GM23338 (cell line): ENCODE results near the gene EPAS1. TPM values are rescaled to one million over a fixed set of nuclear protein-coding genes. Genes with fewer than 3 reads are reported as not detected.

Experiments
- ATAC-seq: fragments of 200-7000 bp; cut with Tn5 transposase; 3 replicates; pipeline ENCODE4 v1.9.1; 2020
- DNase-seq: peaks from one replicate; pipeline ENCODE4 v3.0.0-alpha.2; 2015; ENCODE audit warnings: low spot score
- H2AFZ ChIP-seq: fragments of 200-600 bp; sonication (generic); 2 replicates; pipeline ENCODE4 v1.8.0; 2016; ENCODE audit warnings: antibody characterized with exemption, mild to moderate bottlenecking, moderate library complexity
- H3F3A ChIP-seq: fragments of 200-600 bp; sonication (generic); replicated peaks from 2 replicates; pipeline ENCODE4 v1.8.0; 2017; ENCODE audit warnings: antibody characterized with exemption, mixed run types, low read depth
- H3K27ac ChIP-seq: fragments of 200-600 bp; sonication (generic); 2 replicates; pipeline ENCODE4 v1.6.1; 2016; ENCODE audit warnings: low read depth
- H3K27me3 ChIP-seq: fragments of 200-600 bp; sonication (generic); 2 replicates; pipeline ENCODE4 v1.8.0; 2016; ENCODE audit warnings: mild to moderate bottlenecking, mixed run types, moderate library complexity; ENCODE audit not compliant: insufficient read depth
- H3K36me3 ChIP-seq: fragments of 200-600 bp; sonication (generic); 2 replicates; pipeline ENCODE4 v1.8.0; 2016; ENCODE audit warnings: mild to moderate bottlenecking; ENCODE audit not compliant: insufficient read depth
- H3K4me1 ChIP-seq: fragments of 200-600 bp; sonication (generic); 2 replicates; pipeline ENCODE4 v1.8.0; 2016; ENCODE audit warnings: mild to moderate bottlenecking, moderate library complexity; ENCODE audit not compliant: insufficient read depth
- H3K4me2 ChIP-seq: fragments of 200-600 bp; sonication (generic); 2 replicates; pipeline ENCODE4 v1.7.1; 2017; ENCODE audit warnings: mixed run types
- H3K4me3 ChIP-seq: fragments of 200-600 bp; sonication (generic); 2 replicates; pipeline ENCODE4 v1.6.1; 2016; ENCODE audit warnings: mixed run types
- H3K79me2 ChIP-seq: fragments of 200-600 bp; sonication (generic); replicated peaks from 2 replicates; pipeline ENCODE4 v1.8.0; 2017; ENCODE audit warnings: mild to moderate bottlenecking; ENCODE audit not compliant: insufficient read depth
- H3K9me2 ChIP-seq: fragments of 200-600 bp; sonication (generic); 2 replicates; pipeline ENCODE4 v1.8.0; 2017; ENCODE audit not compliant: insufficient read depth
- H4K20me1 ChIP-seq: fragments of 200-600 bp; sonication (generic); replicated peaks from 2 replicates; pipeline ENCODE4 v1.8.0; 2017; ENCODE audit warnings: mild to moderate bottlenecking; ENCODE audit not compliant: insufficient read depth
- H3K27ac Mint-ChIP-seq: 2 replicates; pipeline ENCODE4 v1.8.0; 2020; ENCODE audit warnings: inconsistent platforms, mild to moderate bottlenecking, moderate library complexity, mixed read lengths
- H3K27me3 Mint-ChIP-seq: 3 replicates; pipeline ENCODE4 v1.8.0; 2022; ENCODE audit warnings: low read depth, mild to moderate bottlenecking, moderate library complexity, mixed read lengths, inconsistent platforms; ENCODE audit not compliant: insufficient read depth, poor library complexity
- H3K36me3 Mint-ChIP-seq: 3 replicates; pipeline ENCODE4 v1.8.0; 2021; ENCODE audit warnings: low read depth, mild to moderate bottlenecking, inconsistent platforms, moderate library complexity, mixed read lengths
- H3K4me1 Mint-ChIP-seq: 3 replicates; pipeline ENCODE4 v1.8.0; 2020; ENCODE audit warnings: mild to moderate bottlenecking, inconsistent platforms, mixed read lengths
- H3K4me3 Mint-ChIP-seq: 3 replicates; pipeline ENCODE4 v1.8.0; 2021; ENCODE audit warnings: moderate library complexity, mild to moderate bottlenecking, inconsistent platforms, mixed read lengths
- H3K9me3 Mint-ChIP-seq: 3 replicates; pipeline ENCODE4 v1.8.0; 2020; ENCODE audit warnings: moderate library complexity, mild to moderate bottlenecking, inconsistent platforms, mixed read lengths
- CREB1 ChIP-seq: fragments of 250-450 bp; sonication (Bioruptor Pico); IDR thresholded peaks from 2 replicates; pipeline ENCODE4 v1.5.0; 2020; ENCODE audit warnings: low read depth, mild to moderate bottlenecking, moderate library complexity
- CTCF ChIP-seq, 2 experiments: fragments of 200-600 bp in 1 of 2; sonication (generic) in 1 of 2; conservative IDR thresholded peaks; 2 replicates each; pipeline versions ENCODE4 v1.5.1 to v1.6.1; 2016 to 2017; ENCODE audit warnings: antibody characterized with exemption in 2 of 2, low read depth in 2 of 2, mild to moderate bottlenecking in 2 of 2, moderate library complexity in 1 of 2
- EZH2 ChIP-seq: fragments of 200-600 bp; sonication (generic); IDR thresholded peaks from one replicate; pipeline ENCODE4 v1.8.0; 2017; ENCODE audit warnings: antibody characterized with exemption, mild to moderate bottlenecking, low read depth; ENCODE audit not compliant: unreplicated experiment
- EZH2phosphoT487 ChIP-seq: fragments of 200-600 bp; sonication (generic); IDR thresholded peaks from one replicate; pipeline ENCODE4 v1.8.1; 2018; ENCODE audit warnings: antibody characterized with exemption; ENCODE audit not compliant: unreplicated experiment
- JUNB ChIP-seq: IDR thresholded peaks from one replicate; pipeline ENCODE4 v1.6.1; 2016; ENCODE audit warnings: antibody characterized with exemption; ENCODE audit not compliant: unreplicated experiment
- NANOG ChIP-seq: IDR thresholded peaks from 2 replicates; pipeline ENCODE4 v1.6.1; 2016; ENCODE audit warnings: antibody characterized with exemption, borderline replicate concordance
- POLR2AphosphoS5 ChIP-seq: IDR thresholded peaks from 2 replicates; pipeline ENCODE4 v1.6.1; 2016; ENCODE audit warnings: antibody characterized with exemption, low read depth
- REST ChIP-seq: IDR thresholded peaks from one replicate; pipeline ENCODE4 v1.6.1; 2018; ENCODE audit warnings: antibody characterized with exemption; ENCODE audit not compliant: unreplicated experiment
- STAT1 ChIP-seq: IDR thresholded peaks from one replicate; pipeline ENCODE4 v1.6.1; 2016; ENCODE audit warnings: antibody characterized with exemption; ENCODE audit not compliant: unreplicated experiment
- ZNF114 ChIP-seq: fragments of 250-450 bp; sonication (Bioruptor Pico); IDR thresholded peaks from 2 replicates; pipeline ENCODE4 v1.5.0; 2020; ENCODE audit warnings: mild to moderate bottlenecking, moderate library complexity
- ZNF331 ChIP-seq: fragments of 250-450 bp; sonication (Bioruptor Pico); IDR thresholded peaks from 2 replicates; pipeline ENCODE4 v1.5.0; 2020; ENCODE audit warnings: low read depth, mild to moderate bottlenecking, moderate library complexity
- ZNF462 ChIP-seq: fragments of 250-450 bp; sonication (Bioruptor Pico); IDR thresholded peaks from 2 replicates; pipeline ENCODE4 v1.5.0; 2020; ENCODE audit warnings: mild to moderate bottlenecking, moderate library complexity
- polyA plus RNA-seq: library from polyadenylated mRNA; unstranded; fragments of >200 nt; fragmentation: Nextera tagmentation; extraction: Ambion mirVana; gene quantifications from 2 replicates; pipeline ENCODE4 v1.2.1, GENCODE V29; 2016
- total RNA-seq: library from RNA; depleted of rRNA; stranded (reverse); fragments of >200 nt; shearing (Covaris generic); gene quantifications from 2 replicates; pipeline ENCODE4 v1.2.3, GENCODE V29; 2014
- TF ChIP-seq, protein P1 (sequence below): IDR thresholded peaks from 2 replicates; pipeline ENCODE4 v1.6.1; 2016; ENCODE audit warnings: antibody characterized with exemption

EPAS1 gene
- total and polyA plus RNA-seq, 2 experiments from 2014 or later: 0.68 to 5.4 TPM

GRCh38 chr2:46313063-46313462 is 15.9 kb downstream of the EPAS1 start:
- Histone ChIP-seq H3K36me3 (no peaks in the 10 kb centered on the region), H4K20me1 (no peaks in the 10 kb centered on the region), H2AFZ (no peak overlapping the region), H3K79me2 (no peaks in the 10 kb centered on the region), H3F3A (no peaks in the 10 kb centered on the region), H3K27me3 (no peaks in the 10 kb centered on the region), H3K4me3 (no peak overlapping the region), H3K9me2 (peaks cover 7% of the 10 kb centered on the region), H3K27ac (no peak overlapping the region), H3K4me1 (no peaks in the 10 kb centered on the region; the same call in 1 of the 2 replicates), H3K4me2 (no peak overlapping the region)
- peaks cover 6% of the 10 kb centered on the region for H3K27me3 Mint-ChIP-seq
- H3K27ac Mint-ChIP-seq: no peak overlapping the region
- no peak overlapping the region for H3K4me3 Mint-ChIP-seq
- peaks cover under 1% of the 10 kb centered on the region; the same call in 2 of the 3 replicates for H3K4me1 Mint-ChIP-seq
- no peak for TF ChIP-seq REST
- no peak for TF ChIP-seq JUNB
- no peak for TF ChIP-seq ZNF331
- TF ChIP-seq NANOG: no peak
- no peak for TF ChIP-seq STAT1
- TF ChIP-seq CTCF (conservative IDR thresholded peaks at IDR 0.05; ENCODE audit: low read depth in 2 of 2): no peak
- TF ChIP-seq ZNF462 (CRISPR knock-in tag): no peak
- no peak for TF ChIP-seq ZNF114 (CRISPR knock-in tag)
- TF ChIP-seq, protein P1, sequence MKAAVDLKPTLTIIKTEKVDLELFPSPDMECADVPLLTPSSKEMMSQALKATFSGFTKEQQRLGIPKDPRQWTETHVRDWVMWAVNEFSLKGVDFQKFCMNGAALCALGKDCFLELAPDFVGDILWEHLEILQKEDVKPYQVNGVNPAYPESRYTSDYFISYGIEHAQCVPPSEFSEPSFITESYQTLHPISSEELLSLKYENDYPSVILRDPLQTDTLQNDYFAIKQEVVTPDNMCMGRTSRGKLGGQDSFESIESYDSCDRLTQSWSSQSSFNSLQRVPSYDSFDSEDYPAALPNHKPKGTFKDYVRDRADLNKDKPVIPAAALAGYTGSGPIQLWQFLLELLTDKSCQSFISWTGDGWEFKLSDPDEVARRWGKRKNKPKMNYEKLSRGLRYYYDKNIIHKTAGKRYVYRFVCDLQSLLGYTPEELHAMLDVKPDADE: no peak
- no peak for TF ChIP-seq EZH2phosphoT487
- TF ChIP-seq POLR2AphosphoS5: no peak
- no peak for TF ChIP-seq CREB1
- no peak for TF ChIP-seq EZH2
- no peaks in the 10 kb centered on the region for H3K9me3 Mint-ChIP-seq
- no peaks in the 10 kb centered on the region for H3K36me3 Mint-ChIP-seq
- no peak for DNase-seq
- no peak for ATAC-seq
